8988T (cell line): ENCODE results near the gene PCBD2.
"Not testable (repeated sequence)": the region's sequence is repeated elsewhere in the genome, so short reads cannot be mapped to it uniquely, and the experiment has no call there.

ENCODE experiments used
- DNase-seq: peaks from one replicate; pipeline ENCODE4 v3.0.0; 2011

Gene PCBD2

GRCh38 chr5:134964359-134965270 lies 59.7 kb downstream of the PCBD2 start:
- DNase-seq: no peak

GRCh38 chr5:134965271-134965825 lies 60.4 kb downstream of the PCBD2 start:
- no peak for DNase-seq

- DNase-seq: no peak
Measured at GRCh38 chr5:134967607-134968006, 62.7 kb downstream of the PCBD2 start, which contains the start of gene CATSPER3. Gene CATSPER3, plus strand, starts transcription at chr5:134967907. Its CDS starts 85 bp downstream, at chr5:134967992.

GRCh38 chr5:134968055-134968454 lies 63.1 kb downstream of the PCBD2 start:
- no peak for DNase-seq

- DNase-seq: no peak
Measured at GRCh38 chr5:134969166-134969565, 64.2 kb downstream of the PCBD2 start.

GRCh38 chr5:134975078-134975715 lies 70.3 kb downstream of the PCBD2 start:
- no peak for DNase-seq

- no peak for DNase-seq
Measured at GRCh38 chr5:134975843-134976242, 70.9 kb downstream of the PCBD2 start.

GRCh38 chr5:134976841-134977240 lies 71.9 kb downstream of the PCBD2 start:
- no peak for DNase-seq

GRCh38 chr5:134979416-134979815 lies 74.5 kb downstream of the PCBD2 start:
- no peak for DNase-seq

- DNase-seq: no peak
Measured at GRCh38 chr5:134982230-134982629, 77.3 kb downstream of the PCBD2 start.

- no peak for DNase-seq
Measured at GRCh38 chr5:134989266-134989830, 84.4 kb downstream of the PCBD2 start.

- DNase-seq: not testable (repeated sequence)
Measured at GRCh38 chr5:134990183-134990582, 85.3 kb downstream of the PCBD2 start.

- no peak for DNase-seq
Measured at GRCh38 chr5:134992148-134992547, 87.2 kb downstream of the PCBD2 start.

GRCh38 chr5:134993161-134993560 lies 88.2 kb downstream of the PCBD2 start:
- DNase-seq: no peak

GRCh38 chr5:134994560-134995156 lies 89.7 kb downstream of the PCBD2 start:
- DNase-seq: no peak

- no peak for DNase-seq
Measured at GRCh38 chr5:134995850-134996402, 91.0 kb downstream of the PCBD2 start.

- DNase-seq: no peak
Measured at GRCh38 chr5:134997015-134997414, 92.1 kb downstream of the PCBD2 start.

GRCh38 chr5:134998068-134998467 lies 93.1 kb downstream of the PCBD2 start:
- DNase-seq: not testable (repeated sequence)

- no peak for DNase-seq
Measured at GRCh38 chr5:135004376-135004775, 99.4 kb downstream of the PCBD2 start.

- no peak for DNase-seq
Measured at GRCh38 chr5:135005076-135005475, 100.1 kb downstream of the PCBD2 start.

- no peak for DNase-seq
Measured at GRCh38 chr5:135007305-135007704, 102.4 kb downstream of the PCBD2 start.

- no peak for DNase-seq
Measured at GRCh38 chr5:135007749-135008363, 102.9 kb downstream of the PCBD2 start.
